Measurements from ENCODE around the gene OCIAD1.
"Not testable (repeated sequence)": the region's sequence is repeated elsewhere in the genome, so short reads cannot be mapped to it uniquely, and the experiment has no call there.

- not testable (repeated sequence) for TF ChIP-seq CTCF (IDR thresholded peaks at IDR 0.05; ENCODE audit: low read depth, low read length, missing input control); SP1 (IDR thresholded peaks at IDR 0.05); GABPA (IDR thresholded peaks at IDR 0.05 in 1 of 2, conservative IDR thresholded peaks at IDR 0.05 in 1 of 2); REST (IDR thresholded peaks at IDR 0.05); MAX (IDR thresholded peaks at IDR 0.05)
Observed at GRCh38 chr4:48881646-48882045, 50.8 kb downstream of the OCIAD1 start.

Measured in liver (tissue), 3 donors.